HCT116 (cell line): ENCODE results near the gene CENPT. TPM values are rescaled to one million over a fixed set of nuclear protein-coding genes. Genes with fewer than 3 reads are reported as not detected.

Experiments
- ATAC-seq: fragments of 200-7000 bp; cut with Tn5 transposase; 2 replicates; pipeline ENCODE4 v1.9.1; 2020; ENCODE audit warnings: mild to moderate bottlenecking, moderate library complexity
- BruUV-seq: library from RNA; stranded (reverse); fragments of 400-500 nt; replicated peaks from 2 replicates; lab custom pipeline; 2021; lab: Mats Ljungman, UMichigan
- CTCF ChIA-PET: fragments of 300-600 bp; sonication (Branson Sonifier 250); formaldehyde crosslinking; loops from one replicate; lab custom pipeline; 2021; ENCODE audit warnings: antibody characterized with exemption; lab: Charles Lee
- POLR2A ChIA-PET: fragments of 300-600, 350-600 bp; sonication (Branson Sonifier 250); formaldehyde crosslinking; loops from one replicate; lab custom pipeline; 2021; ENCODE audit warnings: antibody characterized with exemption; lab: Charles Lee
- RAD21 ChIA-PET, 2 experiments: fragments of 300-600 bp; sonication (Branson Sonifier 250); formaldehyde crosslinking; loops; one replicate each; lab custom pipeline; 2023; ENCODE audit warnings: low total read pairs in 2 of 2; ENCODE audit not compliant: uncharacterized antibody in 2 of 2, unreplicated experiment in 2 of 2, low non-redundant PET in 1 of 2; lab: Charles Lee
- DNase-seq: peaks from one replicate; pipeline ENCODE4 v3.0.0-alpha.2; 2010; ENCODE audit warnings: low read depth, low spot score
- H2AFZ ChIP-seq: fragments of 200-600 bp; shearing (Covaris generic), sonication (generic); 2 replicates; pipeline ENCODE4 v1.6.1; 2017; ENCODE audit warnings: low read depth, mixed run types, mixed read lengths, antibody characterized with exemption, low read length; ENCODE audit not compliant: poor library complexity, severe bottlenecking
- H3K27ac ChIP-seq: 2 replicates; pipeline ENCODE4 v1.5.1; 2012; ENCODE audit warnings: low read depth, low read length
- H3K27me3 ChIP-seq: fragments of 200-600 bp; sonication (generic); 2 replicates; pipeline ENCODE4 v1.6.1; 2016; ENCODE audit warnings: mixed run types, low read length, mixed read lengths; ENCODE audit not compliant: insufficient read depth
- H3K36me3 ChIP-seq, 2 experiments: fragments of 200-500 bp in 1 of 2; fragments of 200-600 bp in 1 of 2; sonication (Bioruptor generic) in 1 of 2; sonication (generic) in 1 of 2; 2 replicates each; pipeline versions ENCODE4 v1.5.1 to v1.6.1; 2014 to 2016; ENCODE audit warnings: low read length in 2 of 2, inconsistent platforms in 1 of 2, mixed read lengths in 1 of 2, mixed run types in 1 of 2; ENCODE audit not compliant: insufficient read depth in 2 of 2, control insufficient read depth in 1 of 2
- H3K4me1 ChIP-seq, 2 experiments: fragments of 200-600 bp in 1 of 2; sonication (generic) in 1 of 2; 2 replicates each; pipeline versions ENCODE4 v1.5.1 to v1.6.1; 2012 to 2017; ENCODE audit warnings: low read length in 2 of 2, inconsistent platforms in 1 of 2, mild to moderate bottlenecking in 1 of 2, mixed read lengths in 1 of 2, mixed run types in 1 of 2, moderate library complexity in 1 of 2; ENCODE audit not compliant: insufficient read depth in 2 of 2, control insufficient read depth in 1 of 2
- H3K4me2 ChIP-seq: fragments of 200-600 bp; sonication (generic); 2 replicates; pipeline ENCODE4 v1.6.1; 2017; ENCODE audit warnings: mixed run types, low read length, mixed read lengths
- H3K4me3 ChIP-seq, 2 experiments: fragments of 200-600 bp in 1 of 2; sonication (generic) in 1 of 2; replicated peaks in 1 of 2; 2 replicates each; pipeline ENCODE4 v1.5.1; 2011 to 2016; ENCODE audit warnings: low read length in 2 of 2, control low read depth in 1 of 2, low read depth in 1 of 2, mild to moderate bottlenecking in 1 of 2, mixed read lengths in 1 of 2, mixed run types in 1 of 2
- H3K79me2 ChIP-seq: fragments of 200-600 bp; sonication (generic); 2 replicates; pipeline ENCODE4 v1.6.1; 2017; ENCODE audit warnings: mild to moderate bottlenecking, mixed run types, low read length, moderate library complexity, mixed read lengths; ENCODE audit not compliant: insufficient read depth
- H3K9ac ChIP-seq: fragments of 200-600 bp; sonication (generic); 2 replicates; pipeline ENCODE4 v1.6.1; 2016; ENCODE audit warnings: low read length, mixed read lengths
- H3K9me2 ChIP-seq: fragments of 200-600 bp; sonication (generic), shearing (Covaris generic); 2 replicates; pipeline ENCODE4 v1.6.1; 2017; ENCODE audit warnings: mixed run types, mild to moderate bottlenecking, moderate library complexity; ENCODE audit not compliant: insufficient read depth
- H3K9me3 ChIP-seq, 2 experiments: fragments of 200-500 bp in 1 of 2; fragments of 200-600 bp in 1 of 2; sonication (Bioruptor generic) in 1 of 2; sonication (generic) in 1 of 2; 2 replicates each; pipeline ENCODE4 v1.6.1; 2014 to 2017; ENCODE audit warnings: low read length in 2 of 2, mixed read lengths in 2 of 2, inconsistent platforms in 1 of 2, low read depth in 1 of 2, mild to moderate bottlenecking in 1 of 2, mixed run types in 1 of 2, moderate library complexity in 1 of 2; ENCODE audit not compliant: control insufficient read depth in 1 of 2, insufficient read depth in 1 of 2
- H4K20me1 ChIP-seq: fragments of 200-600 bp; sonication (generic), shearing (Covaris generic); 2 replicates; pipeline ENCODE4 v1.6.1; 2017; ENCODE audit warnings: mixed run types, mild to moderate bottlenecking, moderate library complexity; ENCODE audit not compliant: insufficient read depth
- EGR1 ChIP-seq: IDR thresholded peaks from 2 replicates; pipeline ENCODE4 v1.6.1; 2012; ENCODE audit warnings: low read depth
- EZH2 ChIP-seq: fragments of 200-600 bp; sonication (generic); IDR thresholded peaks from 2 replicates; pipeline ENCODE4 v1.6.1; 2017; ENCODE audit warnings: antibody characterized with exemption, mixed run types
- EZH2phosphoT487 ChIP-seq: fragments of 200-600 bp; IDR thresholded peaks from 2 replicates; pipeline ENCODE4 v1.6.1; 2018; ENCODE audit warnings: antibody characterized with exemption, borderline replicate concordance
- FOSL1 ChIP-seq: IDR thresholded peaks from 2 replicates; pipeline ENCODE4 v1.6.1; 2012; ENCODE audit warnings: low read depth
- JUND ChIP-seq: IDR thresholded peaks from 2 replicates; pipeline ENCODE4 v1.6.1; 2012
- POLR2A ChIP-seq: IDR thresholded peaks from 2 replicates; pipeline ENCODE4 v1.7.0; 2011; ENCODE audit warnings: borderline replicate concordance; ENCODE audit not compliant: insufficient read depth, insufficient read length; ENCODE audit errors: extremely low read depth
- POLR2AphosphoS5 ChIP-seq: IDR thresholded peaks from 2 replicates; pipeline ENCODE4 v1.6.1; 2011; ENCODE audit warnings: mild to moderate bottlenecking, low read depth, low read length, moderate library complexity
- RAD21 ChIP-seq: IDR thresholded peaks from 2 replicates; pipeline ENCODE4 v1.6.1; 2012; ENCODE audit warnings: low read depth, mild to moderate bottlenecking
- SP1 ChIP-seq: IDR thresholded peaks from 2 replicates; pipeline ENCODE4 v1.6.1; 2012; ENCODE audit warnings: low read depth
- SRF ChIP-seq: IDR thresholded peaks from 2 replicates; pipeline ENCODE4 v1.6.1; 2012; ENCODE audit warnings: low read depth
- TCF7L2 ChIP-seq: IDR thresholded peaks from 2 replicates; pipeline ENCODE4 v1.7.0; 2011; ENCODE audit warnings: borderline replicate concordance, inconsistent platforms; ENCODE audit not compliant: insufficient read depth, insufficient read length; ENCODE audit errors: extremely low read depth
- YY1 ChIP-seq: IDR thresholded peaks from 2 replicates; pipeline ENCODE4 v1.6.1; 2011; ENCODE audit warnings: low read length, low read depth, moderate library complexity, mild to moderate bottlenecking; ENCODE audit not compliant: insufficient replicate concordance; ENCODE audit errors: extremely low read depth
- ZFX ChIP-seq: fragments of 450-650 bp; IDR thresholded peaks from 2 replicates; pipeline ENCODE4 v1.6.1; 2017
- intact Hi-C: fragments of 100-400 bp; cut with micrococcal nuclease; formaldehyde crosslinking; loops from 2 replicates; pipeline ENCODE4 v1.10.0; 2022
- total RNA-seq: library from RNA; stranded (reverse); gene quantifications from one replicate; pipeline ENCODE4 v1.2.1, GENCODE V29; 2021; ENCODE audit not compliant: unreplicated experiment
- TF ChIP-seq, protein P1 (sequence below), 3 experiments: fragments of 200-600 bp in 1 of 3; sonication (generic) in 1 of 3; IDR thresholded peaks in 2 of 3; conservative IDR thresholded peaks in 1 of 3; 2 replicates each; pipeline ENCODE4 v1.5.1; 2012 to 2017; ENCODE audit warnings: low read depth in 2 of 3, low read length in 2 of 3, antibody characterized with exemption in 1 of 3, borderline replicate concordance in 1 of 3, control low read depth in 1 of 3, mild to moderate bottlenecking in 1 of 3, mixed read lengths in 1 of 3, mixed run types in 1 of 3, moderate library complexity in 1 of 3; ENCODE audit not compliant: insufficient read depth in 1 of 3

The CENPT gene
- total RNA-seq, 1 experiment from 2014 or later = 40.5 TPM

DNA sequence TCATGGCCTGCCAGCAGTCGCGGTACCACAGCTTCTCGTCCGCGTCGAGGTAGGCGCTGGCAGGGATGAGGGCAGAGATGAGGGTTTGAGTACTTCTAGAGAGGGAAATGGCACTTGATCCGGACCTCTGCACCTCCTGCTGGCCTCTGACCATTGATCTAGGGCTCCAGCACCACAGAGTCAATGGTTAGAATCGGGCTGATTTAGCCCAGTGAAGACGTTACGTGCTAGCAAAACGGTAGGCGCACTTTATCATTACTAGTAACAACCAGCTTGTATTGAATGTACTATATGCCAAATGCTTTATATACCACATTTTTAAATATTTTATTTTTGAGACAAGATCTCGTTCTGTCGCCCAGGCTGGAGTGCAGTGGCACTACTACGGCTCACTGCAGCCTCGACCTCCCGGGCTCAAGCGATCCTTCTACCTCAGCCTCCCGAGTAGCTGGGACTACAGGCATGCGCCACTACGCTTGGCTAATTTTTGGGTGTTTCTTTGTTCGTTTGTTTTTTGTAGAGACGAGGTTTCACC is 40.3 kb downstream of the CENPT start:
- no TSS peak for BruUV-seq
- peak overlapping the region; percentile 93 for H3K4me2 ChIP-seq
- peaks cover 31% of the 10 kb centered on the region for H3K79me2 ChIP-seq
- H2AFZ ChIP-seq = peak overlapping the region; percentile 95
- no peaks in the 10 kb centered on the region for H3K9me3 ChIP-seq
- POLR2A ChIA-PET = interaction anchor here (0.5 to 1.6 kb wide), 9 partner anchors 9 to 216 kb away, joined by 3 to 9 read pairs (median 3); partner anchors contain the start of genes DDX28, DUS2 and NUTF2
- intact Hi-C loops = loop anchor here (5.0 to 10.0 kb wide), 2 partner anchors 135 to 282 kb away; partner anchors contain the start of gene RIPOR1
- H3K9me2 ChIP-seq = no peaks in the 10 kb centered on the region
- H3K9ac ChIP-seq = peak overlapping the region; percentile 95
- TF ChIP-seq POLR2A (no peak), RAD21 (0 out of 2 replicates have a peak, but pooled peaks have one; percentile 30), ZFX (peak; percentile 27; the same call in 1 of the 2 replicates)
- peaks cover 12 to 23% of the 10 kb centered on the region in 2 experiments for H3K4me1 ChIP-seq
- no peak for DNase-seq
- peak overlapping the region; percentile 98 to 100 for H3K4me3 ChIP-seq
- H4K20me1 ChIP-seq = no peaks in the 10 kb centered on the region
- CTCF ChIA-PET = interaction anchor here (0.6 to 3.0 kb wide), 4 partner anchors 9 to 135 kb away, joined by 3 to 57 read pairs (median 5); no protein-coding TSS in a partner anchor
- RAD21 ChIA-PET = interaction anchor here in 1 of 2 experiments (1.3 kb wide), 1 partner anchor 134 kb away, joined by 3 read pairs; no protein-coding TSS in a partner anchor
- no peaks in the 10 kb centered on the region for H3K27me3 ChIP-seq
- ATAC-seq = no peak
- peaks cover 5 to 6% of the 10 kb centered on the region in 2 experiments; a peak in 2 of 4 replicates for H3K36me3 ChIP-seq
- H3K27ac ChIP-seq = peak overlapping the region; percentile 54; the same call in 1 of the 2 replicates

GRCh38 chr16:67806428-67807147 is 40.9 kb downstream of the CENPT start, which contains the start of the genes RANBP10 and TSNAXIP1:
Gene RANBP10, minus strand, starts transcription at chr16:67806560. Its CDS starts 24 bp downstream, at chr16:67806536.
Gene TSNAXIP1, plus strand, starts transcription at chr16:67806889. Its CDS starts 261 bp downstream, at chr16:67807150.
- TF ChIP-seq, protein P1, sequence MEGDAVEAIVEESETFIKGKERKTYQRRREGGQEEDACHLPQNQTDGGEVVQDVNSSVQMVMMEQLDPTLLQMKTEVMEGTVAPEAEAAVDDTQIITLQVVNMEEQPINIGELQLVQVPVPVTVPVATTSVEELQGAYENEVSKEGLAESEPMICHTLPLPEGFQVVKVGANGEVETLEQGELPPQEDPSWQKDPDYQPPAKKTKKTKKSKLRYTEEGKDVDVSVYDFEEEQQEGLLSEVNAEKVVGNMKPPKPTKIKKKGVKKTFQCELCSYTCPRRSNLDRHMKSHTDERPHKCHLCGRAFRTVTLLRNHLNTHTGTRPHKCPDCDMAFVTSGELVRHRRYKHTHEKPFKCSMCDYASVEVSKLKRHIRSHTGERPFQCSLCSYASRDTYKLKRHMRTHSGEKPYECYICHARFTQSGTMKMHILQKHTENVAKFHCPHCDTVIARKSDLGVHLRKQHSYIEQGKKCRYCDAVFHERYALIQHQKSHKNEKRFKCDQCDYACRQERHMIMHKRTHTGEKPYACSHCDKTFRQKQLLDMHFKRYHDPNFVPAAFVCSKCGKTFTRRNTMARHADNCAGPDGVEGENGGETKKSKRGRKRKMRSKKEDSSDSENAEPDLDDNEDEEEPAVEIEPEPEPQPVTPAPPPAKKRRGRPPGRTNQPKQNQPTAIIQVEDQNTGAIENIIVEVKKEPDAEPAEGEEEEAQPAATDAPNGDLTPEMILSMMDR (IDR thresholded peaks at IDR 0.05 in 2 of 3, conservative IDR thresholded peaks at IDR 0.05 in 1 of 3; ENCODE audit: borderline replicate concordance in 1 of 3, insufficient read depth in 1 of 3, low read depth in 2 of 3, low read length in 2 of 3) = no peak
- TF ChIP-seq JUND = no peak
- TF ChIP-seq SP1 = peak; percentile 94
- peak; percentile 83 for TF ChIP-seq TCF7L2
- TF ChIP-seq POLR2A = peak; percentile 78
- peak; percentile 66 for TF ChIP-seq EGR1
- peak; percentile 96 for TF ChIP-seq POLR2AphosphoS5
- TF ChIP-seq YY1 = peak; percentile 95
- no peak for TF ChIP-seq EZH2phosphoT487
- no peak for TF ChIP-seq EZH2
- TF ChIP-seq SRF = no peak
- TF ChIP-seq FOSL1 = no peak
- peaks cover 33% of the 10 kb centered on the region for H3K79me2 ChIP-seq
- ATAC-seq = peak; percentile 95
- ChIA-PET CTCF (interaction anchor here (0.6 to 3.0 kb wide), 5 partner anchors 9 to 134 kb away, joined by 3 to 57 read pairs (median 5); no protein-coding TSS in a partner anchor), POLR2A (interaction anchor here (0.5 to 1.6 kb wide), 11 partner anchors 9 to 217 kb away, joined by 3 to 9 read pairs (median 3); partner anchors contain the start of genes DDX28, DUS2 and NUTF2), RAD21 (interaction anchor here in 1 of 2 experiments (1.3 kb wide), 1 partner anchor 134 kb away, joined by 3 read pairs; no protein-coding TSS in a partner anchor)
- peak within 1 kb of the TSS; percentile 95 for H3K9ac ChIP-seq
- H3K27ac ChIP-seq = peak within 1 kb of the TSS; percentile 68
- peak within 1 kb of the TSS; percentile 98 to 100 for H3K4me3 ChIP-seq
- H2AFZ ChIP-seq = peak within 1 kb of the TSS; percentile 95
- peak within 1 kb of the TSS; percentile 93 for H3K4me2 ChIP-seq
- H3K27me3 ChIP-seq = no peaks in the 10 kb centered on the region
- peaks cover 12 to 23% of the 10 kb centered on the region in 2 experiments for H3K4me1 ChIP-seq
- H4K20me1 ChIP-seq = no peaks in the 10 kb centered on the region
- no peaks in the 10 kb centered on the region for H3K9me2 ChIP-seq
- DNase-seq = peak; percentile 98
- no TSS peak for BruUV-seq
- peaks cover 5 to 6% of the 10 kb centered on the region in 2 experiments; a peak in 2 of 4 replicates for H3K36me3 ChIP-seq
- intact Hi-C loops = loop anchor here (1.0 to 10.0 kb wide), 3 partner anchors 40 to 282 kb away; partner anchors contain the start of genes NUTF2 and RIPOR1
- H3K9me3 ChIP-seq = no peaks in the 10 kb centered on the region
